Mesothelial cell of epicardium (in vitro differentiated cells): ENCODE results near the gene CDH12. TPM values are rescaled to one million over a fixed set of nuclear protein-coding genes. Genes with fewer than 3 reads are reported as not detected.

Experiments
- DNase-seq, 2 experiments: peaks; one replicate each; pipeline ENCODE4 v3.0.0; 2021; ENCODE audit warnings: low spot score in 2 of 2; ENCODE audit not compliant: unreplicated experiment in 2 of 2
- H3K27ac Mint-ChIP-seq: 2 replicates; pipeline ENCODE4 v1.8.0; 2021; ENCODE audit warnings: mixed read lengths
- H3K27me3 Mint-ChIP-seq: 2 replicates; pipeline ENCODE4 v1.8.0; 2021; ENCODE audit warnings: low read depth, mixed read lengths
- H3K36me3 Mint-ChIP-seq: 2 replicates; pipeline ENCODE4 v1.8.0; 2021; ENCODE audit warnings: mixed read lengths
- H3K4me1 Mint-ChIP-seq: 2 replicates; pipeline ENCODE4 v1.8.0; 2021; ENCODE audit warnings: mixed read lengths
- H3K4me3 Mint-ChIP-seq: 2 replicates; pipeline ENCODE4 v1.8.0; 2021; ENCODE audit warnings: mild to moderate bottlenecking, moderate library complexity, mixed read lengths
- H3K9me3 Mint-ChIP-seq: 2 replicates; pipeline ENCODE4 v1.8.0; 2021; ENCODE audit warnings: mixed read lengths
- total RNA-seq: library from RNA; stranded (reverse); gene quantifications from 3 replicates; pipeline ENCODE4 v1.2.1, GENCODE V29; 2021
- TF ChIP-seq, protein P1 (sequence below): fragments of 200-600 bp; sonication (generic); IDR thresholded peaks from one replicate; pipeline ENCODE4 v1.5.0; 2021; ENCODE audit warnings: antibody characterized with exemption; ENCODE audit not compliant: unreplicated experiment

Gene CDH12
- total RNA-seq: 1.6 to 1.7 TPM (median 1.6 TPM) in 3 replicates

DNA sequence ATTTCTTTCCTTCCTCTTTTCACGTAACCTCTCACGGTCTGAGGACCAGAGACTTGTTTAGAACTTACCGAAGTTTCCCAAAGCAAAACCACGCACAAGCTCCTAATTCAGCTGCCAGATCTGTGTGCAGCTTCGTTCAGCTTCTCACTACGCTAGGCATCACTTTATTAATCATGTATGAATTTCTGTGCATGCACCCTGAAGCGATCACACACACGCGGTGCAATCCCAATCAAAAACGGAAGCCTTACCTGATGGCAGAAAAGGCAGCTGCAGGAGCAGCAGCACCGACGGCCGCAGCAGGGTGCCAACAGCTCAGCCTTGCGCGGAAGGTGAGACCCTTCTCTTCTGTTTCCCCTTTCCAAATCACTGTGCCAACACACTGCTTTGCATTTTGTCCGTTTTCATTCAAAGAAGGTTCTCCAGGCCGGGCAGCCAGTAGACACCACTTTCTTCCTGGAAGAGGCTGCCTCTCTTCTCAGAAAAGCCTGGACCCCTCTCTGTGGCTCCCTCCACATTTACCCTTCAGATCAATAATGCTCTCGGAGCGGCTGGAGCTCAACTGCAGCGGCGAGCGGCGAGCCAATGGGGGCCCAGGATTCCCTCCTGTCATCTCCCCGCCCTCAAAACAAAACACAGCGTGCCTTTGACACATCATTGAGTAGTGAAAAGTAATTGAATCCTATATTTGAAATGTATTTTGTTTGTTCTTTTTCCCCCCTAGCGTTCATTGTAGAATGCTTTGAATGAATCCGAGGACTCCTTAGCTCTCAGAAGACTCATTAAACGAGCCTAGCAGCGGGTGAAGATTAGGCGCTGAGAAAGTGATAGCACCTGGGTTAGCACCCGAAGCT lies at the start of gene CDH12:
Gene CDH12, minus strand, starts transcription at position 538 of the 854 bp plus-strand sequence.
- peaks cover 88% of the 10 kb centered on the region for H3K27me3 Mint-ChIP-seq
- H3K27ac Mint-ChIP-seq: no peak within 1 kb of the TSS
- H3K9me3 Mint-ChIP-seq: no peaks in the 10 kb centered on the region
- DNase-seq: peak in 1 of 2 experiments; percentile 39
- H3K4me1 Mint-ChIP-seq: peaks cover 13% of the 10 kb centered on the region
- peak within 1 kb of the TSS; percentile 73 for H3K4me3 Mint-ChIP-seq
- no peaks in the 10 kb centered on the region for H3K36me3 Mint-ChIP-seq
- TF ChIP-seq, protein P1, sequence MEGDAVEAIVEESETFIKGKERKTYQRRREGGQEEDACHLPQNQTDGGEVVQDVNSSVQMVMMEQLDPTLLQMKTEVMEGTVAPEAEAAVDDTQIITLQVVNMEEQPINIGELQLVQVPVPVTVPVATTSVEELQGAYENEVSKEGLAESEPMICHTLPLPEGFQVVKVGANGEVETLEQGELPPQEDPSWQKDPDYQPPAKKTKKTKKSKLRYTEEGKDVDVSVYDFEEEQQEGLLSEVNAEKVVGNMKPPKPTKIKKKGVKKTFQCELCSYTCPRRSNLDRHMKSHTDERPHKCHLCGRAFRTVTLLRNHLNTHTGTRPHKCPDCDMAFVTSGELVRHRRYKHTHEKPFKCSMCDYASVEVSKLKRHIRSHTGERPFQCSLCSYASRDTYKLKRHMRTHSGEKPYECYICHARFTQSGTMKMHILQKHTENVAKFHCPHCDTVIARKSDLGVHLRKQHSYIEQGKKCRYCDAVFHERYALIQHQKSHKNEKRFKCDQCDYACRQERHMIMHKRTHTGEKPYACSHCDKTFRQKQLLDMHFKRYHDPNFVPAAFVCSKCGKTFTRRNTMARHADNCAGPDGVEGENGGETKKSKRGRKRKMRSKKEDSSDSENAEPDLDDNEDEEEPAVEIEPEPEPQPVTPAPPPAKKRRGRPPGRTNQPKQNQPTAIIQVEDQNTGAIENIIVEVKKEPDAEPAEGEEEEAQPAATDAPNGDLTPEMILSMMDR: no peak

DNA sequence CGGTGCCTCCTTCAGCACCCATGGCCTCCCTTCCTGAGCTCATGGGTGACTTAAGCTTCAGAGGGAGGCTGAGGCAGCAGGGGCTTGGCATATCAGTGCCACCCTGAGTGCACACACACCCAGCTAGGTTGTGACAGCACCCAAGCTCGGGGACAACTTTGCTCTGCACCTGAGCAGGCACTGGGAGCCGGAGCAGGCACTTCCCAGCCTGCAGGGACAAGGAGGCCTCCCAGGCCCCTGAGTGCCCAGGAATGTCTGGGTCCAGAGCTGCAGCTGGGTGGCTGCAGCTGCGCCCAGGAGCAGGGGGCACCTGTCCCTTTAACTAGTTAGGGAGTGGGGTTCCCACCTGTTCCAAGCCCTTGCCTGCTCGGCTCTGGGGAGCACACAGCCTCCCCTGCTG lies 48.7 kb upstream of the CDH12 start:
- Mint-ChIP-seq H3K36me3 (no peaks in the 10 kb centered on the region), H3K4me1 (no peaks in the 10 kb centered on the region), H3K27ac (no peak overlapping the region), H3K9me3 (peaks cover 5% of the 10 kb centered on the region), H3K27me3 (no peaks in the 10 kb centered on the region), H3K4me3 (no peak overlapping the region)
- TF ChIP-seq, protein P1: no peak
- no peak for DNase-seq

DNA sequence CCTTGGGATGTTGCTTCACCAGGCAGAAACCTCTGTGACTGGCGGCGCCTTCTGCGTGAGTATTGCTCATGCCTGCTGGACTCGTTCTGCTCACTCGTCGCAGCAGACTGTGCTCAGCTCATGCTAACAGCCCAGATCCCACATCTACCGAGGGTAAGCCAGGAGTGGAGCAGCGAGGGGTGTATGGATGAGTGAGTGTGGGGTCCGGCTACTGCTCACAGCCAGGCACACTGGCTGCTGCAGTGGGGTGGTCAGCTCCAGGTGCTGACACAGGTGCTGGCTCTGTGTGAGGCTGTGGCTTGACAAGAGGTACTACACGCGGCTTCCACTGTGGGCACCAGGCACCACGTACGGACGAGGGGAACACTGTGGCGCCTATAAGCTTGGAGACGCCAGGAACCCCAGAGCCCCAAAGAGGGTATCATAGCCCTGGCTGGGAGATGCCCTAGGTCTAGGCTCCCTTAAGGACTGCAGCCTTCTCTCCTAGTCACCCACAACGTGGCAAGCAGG lies 47.7 kb upstream of the CDH12 start:
- Mint-ChIP-seq H3K36me3 (no peaks in the 10 kb centered on the region), H3K9me3 (peaks cover 5% of the 10 kb centered on the region), H3K27ac (no peak overlapping the region), H3K4me1 (peaks cover 4% of the 10 kb centered on the region), H3K27me3 (no peaks in the 10 kb centered on the region), H3K4me3 (no peak overlapping the region)
- TF ChIP-seq, protein P1: no peak
- DNase-seq: no peak

DNA sequence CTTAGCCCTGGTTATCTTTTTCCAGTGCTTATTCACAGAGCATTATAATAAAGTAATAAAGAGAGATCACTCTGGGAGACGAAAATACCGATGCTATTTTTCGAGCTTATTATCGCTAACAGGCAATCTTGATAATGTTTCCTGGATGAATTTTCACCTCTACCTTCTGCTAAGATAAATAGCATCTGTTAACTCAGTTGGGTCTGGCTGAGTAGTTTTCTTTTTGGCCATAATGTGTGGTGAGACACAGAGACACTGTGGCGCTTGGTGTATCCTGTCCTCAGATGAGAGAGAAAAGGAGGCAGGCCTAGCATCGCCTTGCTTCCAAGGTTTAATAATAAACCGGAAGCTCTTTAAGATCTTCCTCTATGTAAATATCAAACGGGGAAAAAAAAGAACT lies 46.2 kb upstream of the CDH12 start:
- Mint-ChIP-seq H3K4me1 (peaks cover 4% of the 10 kb centered on the region), H3K4me3 (no peak overlapping the region), H3K36me3 (no peaks in the 10 kb centered on the region), H3K27ac (no peak overlapping the region), H3K27me3 (no peaks in the 10 kb centered on the region), H3K9me3 (peaks cover 5% of the 10 kb centered on the region)
- DNase-seq: no peak
- TF ChIP-seq, protein P1: no peak

DNA sequence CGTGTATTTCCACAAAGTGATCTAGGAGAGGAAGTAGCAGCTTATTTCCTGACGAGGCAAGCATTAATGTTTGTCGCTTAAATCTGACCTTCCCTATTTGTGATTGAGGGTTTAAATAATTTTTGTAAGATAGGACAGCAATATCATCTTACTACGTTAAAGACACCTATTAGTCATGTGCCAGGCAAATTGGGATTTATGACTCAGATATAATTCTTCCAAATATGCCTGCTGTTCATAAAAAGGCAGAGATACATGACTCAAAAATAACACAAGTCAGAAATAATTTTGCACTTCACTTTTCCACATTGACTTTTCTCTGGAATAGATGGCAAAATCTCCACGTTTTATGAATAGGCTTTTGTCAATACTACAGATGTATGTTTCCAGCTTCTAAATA lies 43.0 kb upstream of the CDH12 start:
- Mint-ChIP-seq H3K4me1 (peaks cover 4% of the 10 kb centered on the region), H3K4me3 (no peak overlapping the region), H3K27me3 (peaks cover 2% of the 10 kb centered on the region), H3K9me3 (peaks cover 5% of the 10 kb centered on the region), H3K27ac (no peak overlapping the region), H3K36me3 (no peaks in the 10 kb centered on the region)
- TF ChIP-seq, protein P1: no peak
- no peak for DNase-seq
